CD4-positive, alpha-beta T cell (primary cell): ENCODE data around the gene CDC42BPA. TPM values are rescaled to one million over a fixed set of nuclear protein-coding genes. Genes with fewer than 3 reads are reported as not detected.
"Not testable (repeated sequence)": the region's sequence is repeated elsewhere in the genome, so short reads cannot be mapped to it uniquely, and the experiment has no call there.

Source experiments
- ATAC-seq: fragments of 200-7000 bp; cut with Tn5 transposase; one replicate; pipeline ENCODE4 v1.10.0; 2022; ENCODE audit warnings: mild to moderate bottlenecking; ENCODE audit not compliant: poor library complexity
- CTCF ChIA-PET: fragments of 350-600 bp; sonication (Branson Sonifier 250); formaldehyde crosslinking; loops from one replicate; lab custom pipeline; 2021; ENCODE audit warnings: antibody characterized with exemption, inconsistent platforms; lab: Charles Lee
- POLR2A ChIA-PET: fragments of 350-600 bp; sonication (Branson Sonifier 250); formaldehyde crosslinking; loops from one replicate; lab custom pipeline; 2021; ENCODE audit warnings: antibody characterized with exemption, inconsistent platforms; lab: Charles Lee
- DNase-seq, 14 experiments: peaks; one replicate each; pipeline ENCODE4 v3.0.0-alpha.2; 2013 to 2020; ENCODE audit warnings: mixed read lengths in 2 of 14
- H3K27ac ChIP-seq, 2 donors: one replicate each; pipeline versions ENCODE4 v1.5.1 to v1.7.0; 2013; ENCODE audit warnings: low read length in 2 of 2, low read depth in 1 of 2, mild to moderate bottlenecking in 1 of 2
- H3K27me3 ChIP-seq, 2 experiments: 1 replicate in 1 of 2; 2 replicates in 1 of 2; pipeline versions ENCODE4 v1.6.1 to v1.7.0; 2013; ENCODE audit warnings: low read length in 2 of 2, control low read depth in 1 of 2, mild to moderate bottlenecking in 1 of 2, moderate library complexity in 1 of 2; ENCODE audit not compliant: insufficient read depth in 2 of 2, control insufficient read depth in 1 of 2
- H3K36me3 ChIP-seq: one replicate; pipeline ENCODE4 v1.6.1; 2013; ENCODE audit warnings: low read length, control low read depth; ENCODE audit not compliant: insufficient read depth
- H3K4me1 ChIP-seq: one replicate; pipeline ENCODE4 v1.6.1; 2013; ENCODE audit warnings: low read length, control low read depth; ENCODE audit not compliant: insufficient read depth
- H3K4me3 ChIP-seq: one replicate; pipeline ENCODE4 v1.5.1; 2013; ENCODE audit warnings: mild to moderate bottlenecking, low read length, moderate library complexity
- H3K9me3 ChIP-seq, 2 experiments: 1 replicate in 1 of 2; 2 replicates in 1 of 2; pipeline versions ENCODE4 v1.6.1 to v1.7.0; 2013; ENCODE audit warnings: low read length in 2 of 2, mild to moderate bottlenecking in 2 of 2, control low read depth in 1 of 2, moderate library complexity in 1 of 2; ENCODE audit not compliant: control insufficient read depth in 1 of 2, insufficient read depth in 1 of 2
- H3K27ac Mint-ChIP-seq: one replicate; pipeline ENCODE4 v1.8.0; 2020; ENCODE audit warnings: mixed read lengths
- H3K27me3 Mint-ChIP-seq: one replicate; pipeline ENCODE4 v1.8.0; 2021; ENCODE audit warnings: mixed read lengths
- H3K36me3 Mint-ChIP-seq: one replicate; pipeline ENCODE4 v1.8.0; 2021; ENCODE audit warnings: low read depth, mixed read lengths
- H3K4me1 Mint-ChIP-seq: one replicate; pipeline ENCODE4 v1.8.0; 2021; ENCODE audit warnings: low read depth, mixed read lengths
- H3K4me3 Mint-ChIP-seq: one replicate; pipeline ENCODE4 v1.8.0; 2020; ENCODE audit warnings: mild to moderate bottlenecking, mixed read lengths
- H3K9me3 Mint-ChIP-seq: one replicate; pipeline ENCODE4 v1.8.0; 2020; ENCODE audit warnings: mixed read lengths
- CTCF ChIP-seq: fragments of 200-600 bp; IDR thresholded peaks from one replicate; pipeline ENCODE4 v1.8.0; 2022; ENCODE audit warnings: antibody characterized with exemption, mild to moderate bottlenecking
- intact Hi-C, 2 experiments: fragments of 100-400 bp; cut with DNase I in 1 of 2; cut with micrococcal nuclease in 1 of 2; formaldehyde crosslinking; loops; one replicate each; pipeline versions ENCODE4 v1.15.1 to v1.9.0; 2023 to 2025; cut with DNase I, micrococcal nuclease
- total RNA-seq, 174 experiments: library from RNA in 2 of 174; stranded (reverse) in 2 of 174; gene quantifications; one replicate each; pipeline ENCODE4 v1.2.3 and lab custom pipeline; 2021 to 2026

CDC42BPA gene
- total RNA-seq, 2 experiments from 2014 or later, result 2.2 to 3.0 TPM

DNA sequence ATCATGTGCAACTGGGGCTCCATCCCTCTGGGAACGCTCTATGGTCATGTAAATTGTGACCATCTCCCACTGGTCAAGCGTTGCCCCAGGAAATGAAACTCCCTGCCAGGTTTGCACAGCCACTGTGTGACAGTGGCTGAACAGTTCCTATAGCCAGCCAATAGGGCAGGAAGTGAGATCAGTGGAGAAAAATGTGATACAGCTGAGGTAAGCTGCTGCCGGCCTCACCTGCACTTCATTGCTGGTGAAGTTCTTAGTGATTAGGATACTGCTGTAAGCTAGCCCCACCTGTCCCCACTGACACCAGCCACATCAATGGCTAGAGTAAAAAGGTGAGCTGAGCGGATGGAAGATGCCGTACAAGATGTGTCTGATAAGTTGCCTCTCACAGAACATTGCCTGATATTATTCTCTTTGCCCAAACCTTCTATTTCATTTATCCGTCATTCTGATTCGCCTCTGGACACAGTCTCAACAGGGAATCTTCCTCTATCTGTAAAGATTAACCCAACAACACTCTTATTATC lies 38.4 kb upstream of the CDC42BPA start:
- no peak for DNase-seq
- H3K27me3 ChIP-seq, result no peaks in the 10 kb centered on the region
- H3K4me1 Mint-ChIP-seq, result no peaks in the 10 kb centered on the region
- no peak overlapping the region for H3K4me3 Mint-ChIP-seq
- H3K4me1 ChIP-seq, result no peaks in the 10 kb centered on the region
- H3K36me3 Mint-ChIP-seq, result no peaks in the 10 kb centered on the region
- no peak for ATAC-seq
- POLR2A ChIA-PET, result no interaction called here
- H3K27ac ChIP-seq, result no peak overlapping the region
- no peak overlapping the region for H3K27ac Mint-ChIP-seq
- intact Hi-C loops, result no loop called here
- no peak overlapping the region for H3K4me3 ChIP-seq
- peaks cover 8% of the 10 kb centered on the region for H3K27me3 Mint-ChIP-seq
- CTCF ChIA-PET, result no interaction called here
- TF ChIP-seq CTCF, result no peak
- no peaks in the 10 kb centered on the region for H3K36me3 ChIP-seq
- H3K9me3 ChIP-seq, result no peaks in the 10 kb centered on the region
- H3K9me3 Mint-ChIP-seq, result no peaks in the 10 kb centered on the region

GRCh38 chr1:227355542-227356245 lies 37.4 kb upstream of the CDC42BPA start:
- intact Hi-C loops, result no loop called here
- Mint-ChIP-seq H3K27me3 (peaks cover 8% of the 10 kb centered on the region), H3K9me3 (no peaks in the 10 kb centered on the region), H3K4me3 (no peak overlapping the region), H3K36me3 (no peaks in the 10 kb centered on the region), H3K4me1 (no peaks in the 10 kb centered on the region), H3K27ac (no peak overlapping the region)
- ChIA-PET POLR2A (no interaction called here), CTCF (no interaction called here)
- Histone ChIP-seq H3K9me3 (no peaks in the 10 kb centered on the region), H3K27me3 (no peaks in the 10 kb centered on the region), H3K27ac (no peak overlapping the region), H3K4me3 (no peak overlapping the region), H3K36me3 (no peaks in the 10 kb centered on the region), H3K4me1 (no peaks in the 10 kb centered on the region)
- no peak for ATAC-seq
- TF ChIP-seq CTCF, result no peak
- DNase-seq, result no peak

DNA sequence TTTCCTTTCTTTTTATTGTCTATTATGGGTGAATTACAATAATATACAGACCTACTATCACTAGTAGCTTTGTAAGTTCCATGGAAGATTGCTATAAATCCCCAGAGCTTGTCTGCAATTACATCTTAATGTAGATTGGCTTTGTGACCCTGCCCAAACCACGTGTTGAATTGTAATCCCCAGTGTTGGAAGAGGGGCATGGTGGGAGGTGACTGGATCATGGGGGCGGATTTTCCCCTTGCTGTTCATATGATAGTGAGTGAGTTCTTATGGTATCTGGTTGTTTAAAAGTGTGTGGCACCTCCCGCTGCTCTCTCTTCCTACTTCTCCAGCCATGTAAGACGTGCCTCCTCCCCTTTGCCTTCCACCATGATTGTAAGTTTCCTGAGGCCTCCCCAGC lies 34.9 kb upstream of the CDC42BPA start:
- Mint-ChIP-seq H3K27me3 (peaks cover 17% of the 10 kb centered on the region), H3K4me3 (no peak overlapping the region), H3K9me3 (no peaks in the 10 kb centered on the region), H3K36me3 (no peaks in the 10 kb centered on the region), H3K4me1 (no peaks in the 10 kb centered on the region), H3K27ac (no peak overlapping the region)
- Histone ChIP-seq H3K4me1 (no peaks in the 10 kb centered on the region), H3K9me3 (no peaks in the 10 kb centered on the region), H3K36me3 (no peaks in the 10 kb centered on the region), H3K27ac (no peak overlapping the region), H3K27me3 (no peaks in the 10 kb centered on the region), H3K4me3 (no peak overlapping the region)
- intact Hi-C loops, result no loop called here
- no peak for ATAC-seq
- CTCF ChIA-PET, result no interaction called here
- DNase-seq, result no peak
- POLR2A ChIA-PET, result no interaction called here
- TF ChIP-seq CTCF, result no peak

GRCh38 chr1:227352164-227352563 lies 33.9 kb upstream of the CDC42BPA start:
- H3K4me1 Mint-ChIP-seq, H3K9me3 Mint-ChIP-seq, H3K4me1 ChIP-seq, H3K36me3 ChIP-seq, POLR2A ChIA-PET, H3K4me3 ChIP-seq, ATAC-seq, H3K4me3 Mint-ChIP-seq, H3K27ac Mint-ChIP-seq, H3K36me3 Mint-ChIP-seq, CTCF ChIA-PET, H3K9me3 ChIP-seq, DNase-seq, H3K27me3 ChIP-seq, intact Hi-C loops, H3K27ac ChIP-seq: not testable (repeated sequence)
- H3K27me3 Mint-ChIP-seq, result peaks cover 23% of the 10 kb centered on the region
